HepG2 (cell line): Measurements from ENCODE around the gene DHX16. TPM values are rescaled to one million over a fixed set of nuclear protein-coding genes. Genes with fewer than 3 reads are reported as not detected.

Experiments used
- ATAC-seq: fragments of 200-7000 bp; cut with Tn5 transposase; 3 replicates; pipeline ENCODE4 v1.9.1; 2020; ENCODE audit warnings: mild to moderate bottlenecking, moderate library complexity
- BruUV-seq: library from RNA; stranded (reverse); fragments of 400-500 nt; replicated peaks from 2 replicates; lab custom pipeline; 2021; lab: Mats Ljungman, UMichigan
- CTCF ChIA-PET: fragments of 300-600 bp; formaldehyde crosslinking; extraction: SDS; loops from one replicate; lab custom pipeline; 2021; ENCODE audit warnings: low total read pairs, inconsistent platforms, low intra/inter-chr PET ratio; lab: Yijun Ruan, JAX
- POLR2A ChIA-PET: fragments of 350-600 bp; sonication (Branson Sonifier 250); formaldehyde crosslinking; loops from one replicate; lab custom pipeline; 2020; ENCODE audit warnings: antibody characterized with exemption, inconsistent platforms; lab: Yijun Ruan, JAX
- DNase-seq: peaks from one replicate; pipeline ENCODE4 v3.0.0-alpha.2; 2015; ENCODE audit warnings: low spot score
- FAIRE-seq: peaks from 3 replicates; lab custom pipeline; 2011; peaks lifted over from hg19 to GRCh38; lab: Jason Lieb, UNC
- H2AFZ ChIP-seq: one replicate; pipeline ENCODE4 v1.6.1; 2011; ENCODE audit warnings: low read length, inconsistent platforms
- H3K27ac ChIP-seq: fragments of 300-600 bp; 3 replicates; pipeline ENCODE4 v1.8.0; 2011; ENCODE audit warnings: mixed run types, mild to moderate bottlenecking, mixed read lengths, low read length, inconsistent platforms; ENCODE audit not compliant: insufficient read depth; ENCODE audit errors: extremely low read length
- H3K27me3 ChIP-seq, 2 experiments: fragments of 200-600 bp in 1 of 2; 2 replicates in 1 of 2; 3 replicates in 1 of 2; pipeline versions ENCODE4 v1.6.0 to v1.8.0; 2011; ENCODE audit warnings: low read length in 2 of 2, mild to moderate bottlenecking in 2 of 2, moderate library complexity in 2 of 2, inconsistent platforms in 1 of 2; ENCODE audit not compliant: insufficient read depth in 2 of 2, control insufficient read depth in 1 of 2
- H3K36me3 ChIP-seq, 2 experiments: fragments of 200-600 bp in 1 of 2; replicated peaks in 1 of 2; 2 replicates in 1 of 2; 3 replicates in 1 of 2; pipeline versions ENCODE4 v1.5.1 to v1.8.0; 2011; ENCODE audit warnings: low read length in 2 of 2, inconsistent platforms in 1 of 2; ENCODE audit not compliant: insufficient read depth in 2 of 2, control insufficient read depth in 1 of 2
- H3K4me1 ChIP-seq: 2 replicates; pipeline ENCODE4 v1.5.1; 2012; ENCODE audit warnings: low read length, inconsistent platforms; ENCODE audit not compliant: insufficient read depth
- H3K4me2 ChIP-seq: 2 replicates; pipeline ENCODE4 v1.6.0; 2011; ENCODE audit warnings: low read depth, low read length, inconsistent platforms
- H3K4me3 ChIP-seq, 3 experiments: fragments of 200-600 bp in 1 of 3; sonication (generic), shearing (Covaris generic) in 1 of 3; replicated peaks in 1 of 3; 2 replicates each; pipeline ENCODE4 v1.5.1; 2011 to 2016; ENCODE audit warnings: low read length in 3 of 3, inconsistent platforms in 2 of 3, low read depth in 2 of 3, mild to moderate bottlenecking in 2 of 3, control low read depth in 1 of 3, mixed read lengths in 1 of 3; ENCODE audit not compliant: insufficient read depth in 1 of 3
- H3K79me2 ChIP-seq: one replicate; pipeline ENCODE4 v1.6.1; 2011; ENCODE audit warnings: low read length, inconsistent platforms; ENCODE audit not compliant: insufficient read depth
- H3K9ac ChIP-seq: 2 replicates; pipeline ENCODE4 v1.6.0; 2011; ENCODE audit warnings: mild to moderate bottlenecking, low read depth, low read length, inconsistent platforms; ENCODE audit not compliant: insufficient read depth
- H3K9me3 ChIP-seq: 2 replicates; pipeline ENCODE4 v1.5.1; 2012; ENCODE audit warnings: mild to moderate bottlenecking, low read length
- H4K20me1 ChIP-seq: 2 replicates; pipeline ENCODE4 v1.6.0; 2011; ENCODE audit warnings: inconsistent platforms, mild to moderate bottlenecking, low read length, moderate library complexity; ENCODE audit not compliant: insufficient read depth
- GATAD1 ChIP-seq: IDR thresholded peaks from 2 replicates; pipeline ENCODE4 v1.6.1; 2016; ENCODE audit warnings: missing genetic modification reagents, missing compliant biosample characterization
- SMARCC2 ChIP-seq: fragments of 450-650 bp; IDR thresholded peaks from 2 replicates; pipeline ENCODE4 v1.6.1; 2017; ENCODE audit warnings: antibody characterized with exemption, mild to moderate bottlenecking
- SMYD3 ChIP-seq: sonication (generic); formaldehyde crosslinking; IDR thresholded peaks from 2 replicates; pipeline ENCODE4 v1.8.1; 2023; ENCODE audit warnings: mild to moderate bottlenecking, missing genetic modification reagents
- TOE1 ChIP-seq: sonication (generic); formaldehyde crosslinking; IDR thresholded peaks from 2 replicates; pipeline ENCODE4 v1.4.0; 2020; ENCODE audit warnings: mild to moderate bottlenecking, missing genetic modification reagents
- ZNF430 ChIP-seq: sonication (generic); formaldehyde crosslinking; IDR thresholded peaks from 2 replicates; pipeline ENCODE4 v1.9.0; 2021; ENCODE audit warnings: mild to moderate bottlenecking, missing genetic modification reagents
- ZNF569 ChIP-seq: sonication (generic); formaldehyde crosslinking; IDR thresholded peaks from 2 replicates; pipeline ENCODE4 v1.5.0; 2020; ENCODE audit warnings: mild to moderate bottlenecking, missing genetic modification reagents, moderate library complexity, borderline replicate concordance
- ZSCAN20 ChIP-seq: sonication (generic); formaldehyde crosslinking; IDR thresholded peaks from 2 replicates; pipeline ENCODE4 v1.4.0; 2020; ENCODE audit warnings: missing genetic modification reagents, mild to moderate bottlenecking, borderline replicate concordance
- WGBS: methylation state at CpG from one replicate; pipeline ENCODE4 v1.1.6; 2017; ENCODE audit warnings: low lambda C conversion rate; 5-methylcytosine and 5-hydroxymethylcytosine counted together
- in situ Hi-C: cut with HindIII; loops from 2 replicates; pipeline ENCODE4 v1.10.0; 2017; ENCODE audit warnings: low pct_unique_long_range_greater_than_20kb; ENCODE audit not compliant: extremely low pct_ligation_motif_present
- intact Hi-C: fragments of 100-400 bp; cut with micrococcal nuclease; formaldehyde crosslinking; loops from one replicate; pipeline ENCODE4 v1.10.0; 2022; ENCODE audit not compliant: unreplicated experiment
- polyA plus RNA-seq, 8 experiments: library from polyadenylated mRNA; depleted of rRNA in 3 of 8; stranded (reverse) in 7 of 8; unstranded in 1 of 8; fragments of >200 nt; fragmentation: Illumina TruSeq in 4 of 8; extraction: Trizol in 4 of 8; gene quantifications; 2 replicates each; pipeline versions ENCODE4 v1.2.1 to v1.2.3, GENCODE V29; 2011 to 2016; ENCODE audit warnings: low read depth in 4 of 8, missing spikeins in 1 of 8, mixed read lengths in 1 of 8; ENCODE audit not compliant: insufficient read depth in 1 of 8
- total RNA-seq, 5 experiments: library from RNA; depleted of rRNA; stranded (reverse); fragments of >200 nt; fragmentation: Illumina TruSeq; extraction: Trizol; gene quantifications; 2 replicates each; pipeline ENCODE4 v1.2.3, GENCODE V29; 2016; ENCODE audit warnings: low read depth in 1 of 5
- TF ChIP-seq, protein P1 (sequence below): sonication (generic); formaldehyde crosslinking; IDR thresholded peaks from 2 replicates; pipeline ENCODE4 v1.5.1; 2020; ENCODE audit warnings: missing genetic modification reagents, mild to moderate bottlenecking, borderline replicate concordance
- TF ChIP-seq, protein P2 (sequence below): sonication (generic); formaldehyde crosslinking; IDR thresholded peaks from 2 replicates; pipeline ENCODE4 v1.9.0; 2021; ENCODE audit warnings: missing genetic modification reagents, mild to moderate bottlenecking, borderline replicate concordance
- TF ChIP-seq, protein P3 (sequence below): sonication (generic); formaldehyde crosslinking; IDR thresholded peaks from 2 replicates; pipeline ENCODE4 v1.4.0; 2020; ENCODE audit warnings: low read depth, missing genetic modification reagents
- TF ChIP-seq, protein P4 (sequence below): sonication (generic); formaldehyde crosslinking; IDR thresholded peaks from 2 replicates; pipeline ENCODE4 v1.4.0; 2020; ENCODE audit warnings: mild to moderate bottlenecking, missing genetic modification reagents

DHX16 gene
- total and polyA plus RNA-seq, 2 of the 13 experiments (the other 11 are each of a cell fraction or from before 2014, with no cell fraction given): 57.0 to 58.5 TPM

DNA sequence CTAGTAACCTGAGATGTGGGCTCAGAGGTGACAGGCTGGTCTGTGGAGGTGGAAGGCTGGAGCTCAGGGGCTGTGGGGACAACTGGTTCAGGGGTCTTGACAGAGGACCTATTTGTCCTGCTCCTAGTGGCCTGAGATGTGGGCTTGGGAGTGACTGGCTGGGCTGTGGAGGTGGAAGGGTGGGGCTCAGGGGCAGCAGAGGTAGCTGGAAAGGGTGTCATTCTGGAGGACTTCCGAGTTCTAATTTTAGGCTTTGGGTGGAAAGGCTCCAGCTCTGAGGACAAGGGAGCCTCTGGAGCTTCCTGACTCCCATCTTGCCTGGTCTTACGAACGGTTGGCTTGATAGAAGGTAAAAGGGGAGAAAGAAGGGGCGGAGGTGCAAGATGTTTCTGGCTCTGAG is 32.8 kb upstream of the DHX16 start:
- intact Hi-C loops: no loop called here
- ChIA-PET CTCF (no interaction called here), POLR2A (interaction anchor here (1.3 to 1.5 kb wide), 2 partner anchors 12 to 15 kb away, joined by 5 to 8 read pairs; partner anchors contain the start of genes MDC1 and NRM)
- Histone ChIP-seq H3K79me2 (no peaks in the 10 kb centered on the region), H3K27me3 (no peaks in the 10 kb centered on the region), H3K36me3 (peaks cover 3 to 55% of the 10 kb centered on the region in 2 experiments), H3K4me1 (peaks cover 8% of the 10 kb centered on the region; the same call in 1 of the 2 replicates), H3K9me3 (no peaks in the 10 kb centered on the region), H3K4me3 (no peak overlapping the region), H3K27ac (no peak overlapping the region), H4K20me1 (no peaks in the 10 kb centered on the region), H2AFZ (no peak overlapping the region), H3K4me2 (no peak overlapping the region), H3K9ac (no peak overlapping the region)
- BruUV-seq: no TSS peak
- ATAC-seq: no peak
- in situ Hi-C loops: no loop called here
- FAIRE-seq: no peak
- no peak for DNase-seq
- 96% methylated on average over 4 of the region's 4 CpGs for WGBS
- TF ChIP-seq ZNF430 (CRISPR knock-in tag) (no peak), ZSCAN20 (no peak), SMARCC2 (no peak), ZNF569 (no peak), SMYD3 (CRISPR knock-in tag) (no peak), TOE1 (CRISPR knock-in tag) (no peak), GATAD1 (CRISPR knock-in tag) (no peak)
- TF ChIP-seq, protein P1, sequence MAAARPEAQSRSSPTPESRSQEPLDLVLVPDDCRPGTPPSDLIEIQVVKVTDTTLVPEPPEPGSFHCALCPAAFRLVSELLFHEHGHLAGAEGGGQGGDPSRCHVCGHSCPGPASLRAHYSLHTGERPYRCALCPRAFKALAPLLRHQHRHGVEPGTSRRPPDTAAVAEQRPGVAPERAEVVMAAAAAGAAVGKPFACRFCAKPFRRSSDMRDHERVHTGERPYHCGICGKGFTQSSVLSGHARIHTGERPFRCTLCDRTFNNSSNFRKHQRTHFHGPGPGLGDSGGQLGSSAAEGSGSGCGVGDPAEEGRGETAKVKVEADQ (CRISPR knock-in tag): no peak
- TF ChIP-seq, protein P2, sequence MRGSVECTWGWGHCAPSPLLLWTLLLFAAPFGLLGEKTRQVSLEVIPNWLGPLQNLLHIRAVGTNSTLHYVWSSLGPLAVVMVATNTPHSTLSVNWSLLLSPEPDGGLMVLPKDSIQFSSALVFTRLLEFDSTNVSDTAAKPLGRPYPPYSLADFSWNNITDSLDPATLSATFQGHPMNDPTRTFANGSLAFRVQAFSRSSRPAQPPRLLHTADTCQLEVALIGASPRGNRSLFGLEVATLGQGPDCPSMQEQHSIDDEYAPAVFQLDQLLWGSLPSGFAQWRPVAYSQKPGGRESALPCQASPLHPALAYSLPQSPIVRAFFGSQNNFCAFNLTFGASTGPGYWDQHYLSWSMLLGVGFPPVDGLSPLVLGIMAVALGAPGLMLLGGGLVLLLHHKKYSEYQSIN: no peak
- TF ChIP-seq, protein P3, sequence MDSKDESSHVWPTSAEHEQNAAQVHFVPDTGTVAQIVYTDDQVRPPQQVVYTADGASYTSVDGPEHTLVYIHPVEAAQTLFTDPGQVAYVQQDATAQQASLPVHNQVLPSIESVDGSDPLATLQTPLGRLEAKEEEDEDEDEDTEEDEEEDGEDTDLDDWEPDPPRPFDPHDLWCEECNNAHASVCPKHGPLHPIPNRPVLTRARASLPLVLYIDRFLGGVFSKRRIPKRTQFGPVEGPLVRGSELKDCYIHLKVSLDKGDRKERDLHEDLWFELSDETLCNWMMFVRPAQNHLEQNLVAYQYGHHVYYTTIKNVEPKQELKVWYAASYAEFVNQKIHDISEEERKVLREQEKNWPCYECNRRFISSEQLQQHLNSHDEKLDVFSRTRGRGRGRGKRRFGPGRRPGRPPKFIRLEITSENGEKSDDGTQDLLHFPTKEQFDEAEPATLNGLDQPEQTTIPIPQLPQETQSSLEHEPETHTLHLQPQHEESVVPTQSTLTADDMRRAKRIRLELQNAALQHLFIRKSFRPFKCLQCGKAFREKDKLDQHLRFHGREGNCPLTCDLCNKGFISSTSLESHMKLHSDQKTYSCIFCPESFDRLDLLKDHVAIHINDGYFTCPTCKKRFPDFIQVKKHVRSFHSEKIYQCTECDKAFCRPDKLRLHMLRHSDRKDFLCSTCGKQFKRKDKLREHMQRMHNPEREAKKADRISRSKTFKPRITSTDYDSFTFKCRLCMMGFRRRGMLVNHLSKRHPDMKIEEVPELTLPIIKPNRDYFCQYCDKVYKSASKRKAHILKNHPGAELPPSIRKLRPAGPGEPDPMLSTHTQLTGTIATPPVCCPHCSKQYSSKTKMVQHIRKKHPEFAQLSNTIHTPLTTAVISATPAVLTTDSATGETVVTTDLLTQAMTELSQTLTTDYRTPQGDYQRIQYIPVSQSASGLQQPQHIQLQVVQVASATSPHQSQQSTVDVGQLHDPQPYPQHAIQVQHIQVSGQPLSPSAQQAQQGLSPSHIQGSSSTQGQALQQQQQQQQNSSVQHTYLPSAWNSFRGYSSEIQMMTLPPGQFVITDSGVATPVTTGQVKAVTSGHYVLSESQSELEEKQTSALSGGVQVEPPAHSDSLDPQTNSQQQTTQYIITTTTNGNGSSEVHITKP (CRISPR knock-in tag): no peak
- TF ChIP-seq, protein P4, sequence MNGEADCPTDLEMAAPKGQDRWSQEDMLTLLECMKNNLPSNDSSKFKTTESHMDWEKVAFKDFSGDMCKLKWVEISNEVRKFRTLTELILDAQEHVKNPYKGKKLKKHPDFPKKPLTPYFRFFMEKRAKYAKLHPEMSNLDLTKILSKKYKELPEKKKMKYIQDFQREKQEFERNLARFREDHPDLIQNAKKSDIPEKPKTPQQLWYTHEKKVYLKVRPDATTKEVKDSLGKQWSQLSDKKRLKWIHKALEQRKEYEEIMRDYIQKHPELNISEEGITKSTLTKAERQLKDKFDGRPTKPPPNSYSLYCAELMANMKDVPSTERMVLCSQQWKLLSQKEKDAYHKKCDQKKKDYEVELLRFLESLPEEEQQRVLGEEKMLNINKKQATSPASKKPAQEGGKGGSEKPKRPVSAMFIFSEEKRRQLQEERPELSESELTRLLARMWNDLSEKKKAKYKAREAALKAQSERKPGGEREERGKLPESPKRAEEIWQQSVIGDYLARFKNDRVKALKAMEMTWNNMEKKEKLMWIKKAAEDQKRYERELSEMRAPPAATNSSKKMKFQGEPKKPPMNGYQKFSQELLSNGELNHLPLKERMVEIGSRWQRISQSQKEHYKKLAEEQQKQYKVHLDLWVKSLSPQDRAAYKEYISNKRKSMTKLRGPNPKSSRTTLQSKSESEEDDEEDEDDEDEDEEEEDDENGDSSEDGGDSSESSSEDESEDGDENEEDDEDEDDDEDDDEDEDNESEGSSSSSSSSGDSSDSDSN: no peak
